ENCODE data around the gene GALNT13.

GALNT13 gene

GRCh38 chr2:153871231-153872221, at the start of gene GALNT13:
TSS of gene GALNT13 (plus strand) at chr2:153871922.
- TF ChIP-seq, protein P1, sequence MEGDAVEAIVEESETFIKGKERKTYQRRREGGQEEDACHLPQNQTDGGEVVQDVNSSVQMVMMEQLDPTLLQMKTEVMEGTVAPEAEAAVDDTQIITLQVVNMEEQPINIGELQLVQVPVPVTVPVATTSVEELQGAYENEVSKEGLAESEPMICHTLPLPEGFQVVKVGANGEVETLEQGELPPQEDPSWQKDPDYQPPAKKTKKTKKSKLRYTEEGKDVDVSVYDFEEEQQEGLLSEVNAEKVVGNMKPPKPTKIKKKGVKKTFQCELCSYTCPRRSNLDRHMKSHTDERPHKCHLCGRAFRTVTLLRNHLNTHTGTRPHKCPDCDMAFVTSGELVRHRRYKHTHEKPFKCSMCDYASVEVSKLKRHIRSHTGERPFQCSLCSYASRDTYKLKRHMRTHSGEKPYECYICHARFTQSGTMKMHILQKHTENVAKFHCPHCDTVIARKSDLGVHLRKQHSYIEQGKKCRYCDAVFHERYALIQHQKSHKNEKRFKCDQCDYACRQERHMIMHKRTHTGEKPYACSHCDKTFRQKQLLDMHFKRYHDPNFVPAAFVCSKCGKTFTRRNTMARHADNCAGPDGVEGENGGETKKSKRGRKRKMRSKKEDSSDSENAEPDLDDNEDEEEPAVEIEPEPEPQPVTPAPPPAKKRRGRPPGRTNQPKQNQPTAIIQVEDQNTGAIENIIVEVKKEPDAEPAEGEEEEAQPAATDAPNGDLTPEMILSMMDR (IDR thresholded peaks at IDR 0.05), result no peak
- no peak for TF ChIP-seq ZFX (IDR thresholded peaks at IDR 0.05; ENCODE audit: borderline replicate concordance)
- no peak within 1 kb of the TSS for H3K27ac ChIP-seq

DNA sequence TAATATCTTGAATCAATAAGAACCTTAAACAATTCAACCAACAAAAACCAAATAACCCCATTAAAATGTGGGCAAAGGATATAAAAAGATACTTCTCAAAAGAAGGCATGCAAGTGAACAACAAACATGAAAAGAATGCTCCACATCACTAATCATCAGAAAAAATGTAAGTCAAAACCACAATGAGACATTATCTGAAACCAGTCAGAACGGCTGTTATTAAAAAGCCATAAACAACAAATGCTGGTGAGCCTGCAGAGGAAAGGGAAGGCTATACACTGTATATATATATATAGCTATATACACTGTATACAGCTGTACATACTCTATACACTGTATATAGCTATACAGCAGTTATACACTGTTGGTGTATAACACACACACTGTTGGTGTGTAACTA, 47.8 kb upstream of the GALNT13 start:
- H3K27ac ChIP-seq, result no peak overlapping the region
- TF ChIP-seq ZFX (IDR thresholded peaks at IDR 0.05; ENCODE audit: borderline replicate concordance), result no peak
- TF ChIP-seq, protein P1 (IDR thresholded peaks at IDR 0.05), result no peak

DNA sequence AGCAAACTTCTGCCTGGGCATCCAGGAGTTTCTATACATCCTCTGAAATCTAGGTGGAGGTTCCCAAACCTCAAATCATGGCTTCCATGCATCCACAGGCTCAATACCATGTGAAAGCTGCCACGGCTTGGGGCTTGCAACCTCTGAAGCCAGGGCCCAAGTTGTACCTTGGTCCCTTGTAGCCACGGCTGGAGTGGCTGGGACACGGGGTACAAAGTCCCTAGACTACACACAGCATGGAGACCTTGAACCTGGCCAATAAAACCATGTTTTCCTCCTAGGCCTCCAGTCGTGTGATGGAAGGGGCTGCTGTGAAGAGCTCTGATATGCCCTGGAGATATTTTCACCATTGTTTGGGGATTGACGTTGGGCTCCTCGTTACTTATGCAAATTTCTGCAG, 43.4 kb upstream of the GALNT13 start:
- H3K27ac ChIP-seq, result no peak overlapping the region
- TF ChIP-seq, protein P1 (IDR thresholded peaks at IDR 0.05), result no peak
- no peak for TF ChIP-seq ZFX (IDR thresholded peaks at IDR 0.05; ENCODE audit: borderline replicate concordance)

DNA sequence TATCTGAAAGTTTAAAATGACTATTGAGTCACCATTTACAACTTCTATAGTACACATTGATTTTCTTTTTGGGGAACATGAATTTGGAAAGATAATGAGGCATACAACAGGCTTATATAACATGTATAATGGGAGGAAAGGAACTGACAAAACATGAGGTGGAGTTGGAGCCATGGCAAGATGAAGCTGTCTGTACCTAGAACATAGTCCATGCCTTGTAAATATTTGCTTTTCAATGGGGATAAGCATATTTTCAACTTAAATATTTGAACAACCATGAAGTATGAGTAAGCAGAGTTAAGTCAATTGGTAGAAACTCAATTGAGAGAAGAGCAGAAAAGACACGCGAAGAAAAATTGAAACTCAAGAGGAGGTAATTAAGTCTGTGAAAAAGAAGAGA, 37.1 kb upstream of the GALNT13 start:
- peak overlapping the region; percentile 69 for H3K27ac ChIP-seq
- TF ChIP-seq, protein P1 (IDR thresholded peaks at IDR 0.05), result no peak
- no peak for TF ChIP-seq ZFX (IDR thresholded peaks at IDR 0.05; ENCODE audit: borderline replicate concordance)

GRCh38 chr2:153858250-153858649, 13.5 kb upstream of the GALNT13 start:
- no peak for TF ChIP-seq ZFX (IDR thresholded peaks at IDR 0.05; ENCODE audit: borderline replicate concordance)
- TF ChIP-seq, protein P1 (IDR thresholded peaks at IDR 0.05), result no peak

DNA sequence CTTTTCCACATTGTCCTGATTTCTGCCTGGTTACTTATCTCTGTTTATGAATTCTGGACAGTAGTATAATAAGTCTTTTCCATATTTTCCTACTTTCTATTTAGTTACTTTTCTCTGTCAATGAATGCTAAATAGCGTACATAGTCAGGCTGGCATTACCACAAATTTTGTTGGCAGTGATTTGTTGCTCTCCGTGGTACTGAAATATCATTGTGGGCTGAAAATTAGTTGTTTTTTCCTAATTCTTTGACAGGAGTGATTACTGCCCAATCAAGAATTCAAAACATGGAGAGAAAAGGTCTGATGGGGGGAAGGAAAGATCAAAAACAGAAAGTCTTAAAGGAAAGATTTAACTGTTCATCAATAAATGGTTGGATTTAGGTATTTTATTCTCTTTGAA, 7.7 kb upstream of the GALNT13 start:
- TF ChIP-seq ZFX (IDR thresholded peaks at IDR 0.05; ENCODE audit: borderline replicate concordance), result no peak
- TF ChIP-seq, protein P1 (IDR thresholded peaks at IDR 0.05), result no peak
- H3K27ac ChIP-seq, result no peak overlapping the region

More at GRCh38 chr2:153858250-153858649, 13.5 kb upstream of the GALNT13 start:
- H3K27ac ChIP-seq, result no peak overlapping the region

- TF ChIP-seq, protein P1 (IDR thresholded peaks at IDR 0.05), result no peak
- no peak for TF ChIP-seq ZFX (IDR thresholded peaks at IDR 0.05; ENCODE audit: borderline replicate concordance)
- no peak overlapping the region for H3K27ac ChIP-seq
These were observed 5.1 kb upstream of the GALNT13 start for GRCh38 chr2:153866595-153866994.
